IMR-90 (cell line): ENCODE results near the gene TMED6.

Experiments used
- BHLHE40 ChIP-seq: fragments of 150-350 bp; IDR thresholded peaks from 2 replicates; pipeline ENCODE4 v1.6.1; 2016; ENCODE audit warnings: mild to moderate bottlenecking, low read depth, low read length
- CEBPB ChIP-seq: IDR thresholded peaks from 2 replicates; pipeline ENCODE4 v1.6.1; 2012; ENCODE audit warnings: low read depth, low read length, improper control_type of control experiment
- CHD1 ChIP-seq: IDR thresholded peaks from 2 replicates; pipeline ENCODE4 v1.6.1; 2012; ENCODE audit warnings: low read depth, low read length, improper control_type of control experiment
- FOS ChIP-seq: fragments of 150-350 bp; IDR thresholded peaks from 2 replicates; pipeline ENCODE4 v1.6.1; 2016; ENCODE audit warnings: low read depth, low read length
- MAFK ChIP-seq: IDR thresholded peaks from 2 replicates; pipeline ENCODE4 v1.6.1; 2012; ENCODE audit warnings: low read depth, low read length, improper control_type of control experiment
- MAZ ChIP-seq: IDR thresholded peaks from 2 replicates; pipeline ENCODE4 v1.6.1; 2012; ENCODE audit warnings: low read depth, mild to moderate bottlenecking, low read length, improper control_type of control experiment, moderate library complexity, borderline replicate concordance
- MXI1 ChIP-seq: IDR thresholded peaks from 2 replicates; pipeline ENCODE4 v1.6.1; 2012; ENCODE audit warnings: low read depth, mild to moderate bottlenecking, low read length, moderate library complexity, borderline replicate concordance
- POLR2A ChIP-seq: IDR thresholded peaks from 2 replicates; pipeline ENCODE4 v1.6.1; 2012; ENCODE audit warnings: mild to moderate bottlenecking, low read depth, low read length
- RAD21 ChIP-seq: IDR thresholded peaks from 2 replicates; pipeline ENCODE4 v1.6.1; 2012; ENCODE audit warnings: low read length, improper control_type of control experiment
- RCOR1 ChIP-seq: IDR thresholded peaks from 2 replicates; pipeline ENCODE4 v1.6.1; 2012; ENCODE audit warnings: mild to moderate bottlenecking, low read length, improper control_type of control experiment; ENCODE audit not compliant: insufficient replicate concordance
- RFX5 ChIP-seq: IDR thresholded peaks from 2 replicates; pipeline ENCODE4 v1.8.0; 2012; ENCODE audit warnings: low read depth, mild to moderate bottlenecking, low read length, moderate library complexity
- SMC3 ChIP-seq: fragments of 150-350 bp; IDR thresholded peaks from 2 replicates; pipeline ENCODE4 v1.6.1; 2016; ENCODE audit warnings: low read depth, mild to moderate bottlenecking, antibody characterized with exemption, low read length, moderate library complexity
- TF ChIP-seq, protein P1 (sequence below): conservative IDR thresholded peaks from 2 replicates; pipeline ENCODE4 v1.5.1; 2012; ENCODE audit warnings: mild to moderate bottlenecking, low read depth, low read length, improper control_type of control experiment
- TF ChIP-seq, protein P2 (sequence below): fragments of 150-350 bp; IDR thresholded peaks from 2 replicates; pipeline ENCODE4 v1.6.1; 2017; ENCODE audit warnings: mild to moderate bottlenecking, antibody characterized with exemption, low read length, low read depth

DNA sequence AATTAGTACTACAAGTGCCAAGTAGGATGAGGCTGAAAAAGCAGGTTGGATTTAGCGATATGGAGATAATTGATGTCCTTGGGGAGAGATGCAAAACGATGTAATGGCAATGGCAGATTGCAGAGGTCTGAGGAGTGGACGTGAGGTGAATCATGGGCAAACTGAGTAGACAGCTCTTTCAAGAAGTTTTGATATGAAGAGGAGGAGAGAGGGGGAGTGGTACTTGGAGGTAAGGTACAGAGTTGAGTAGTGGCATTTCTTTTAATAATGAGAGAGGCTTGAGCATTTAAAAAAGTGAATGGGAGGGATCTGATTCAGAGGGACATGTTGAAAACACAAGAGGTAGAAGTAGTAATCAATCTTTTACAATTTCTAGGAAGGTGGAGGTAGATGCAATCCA is 58.2 kb downstream of the TMED6 start:
- no peak for TF ChIP-seq RAD21
- TF ChIP-seq SMC3, result no peak
- TF ChIP-seq FOS, result no peak
- TF ChIP-seq, protein P1, sequence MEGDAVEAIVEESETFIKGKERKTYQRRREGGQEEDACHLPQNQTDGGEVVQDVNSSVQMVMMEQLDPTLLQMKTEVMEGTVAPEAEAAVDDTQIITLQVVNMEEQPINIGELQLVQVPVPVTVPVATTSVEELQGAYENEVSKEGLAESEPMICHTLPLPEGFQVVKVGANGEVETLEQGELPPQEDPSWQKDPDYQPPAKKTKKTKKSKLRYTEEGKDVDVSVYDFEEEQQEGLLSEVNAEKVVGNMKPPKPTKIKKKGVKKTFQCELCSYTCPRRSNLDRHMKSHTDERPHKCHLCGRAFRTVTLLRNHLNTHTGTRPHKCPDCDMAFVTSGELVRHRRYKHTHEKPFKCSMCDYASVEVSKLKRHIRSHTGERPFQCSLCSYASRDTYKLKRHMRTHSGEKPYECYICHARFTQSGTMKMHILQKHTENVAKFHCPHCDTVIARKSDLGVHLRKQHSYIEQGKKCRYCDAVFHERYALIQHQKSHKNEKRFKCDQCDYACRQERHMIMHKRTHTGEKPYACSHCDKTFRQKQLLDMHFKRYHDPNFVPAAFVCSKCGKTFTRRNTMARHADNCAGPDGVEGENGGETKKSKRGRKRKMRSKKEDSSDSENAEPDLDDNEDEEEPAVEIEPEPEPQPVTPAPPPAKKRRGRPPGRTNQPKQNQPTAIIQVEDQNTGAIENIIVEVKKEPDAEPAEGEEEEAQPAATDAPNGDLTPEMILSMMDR, result no peak
- no peak for TF ChIP-seq POLR2A
- no peak for TF ChIP-seq RFX5
- no peak for TF ChIP-seq BHLHE40
- TF ChIP-seq RCOR1, result no peak
- no peak for TF ChIP-seq CEBPB
- TF ChIP-seq MAZ, result no peak
- TF ChIP-seq, protein P2, sequence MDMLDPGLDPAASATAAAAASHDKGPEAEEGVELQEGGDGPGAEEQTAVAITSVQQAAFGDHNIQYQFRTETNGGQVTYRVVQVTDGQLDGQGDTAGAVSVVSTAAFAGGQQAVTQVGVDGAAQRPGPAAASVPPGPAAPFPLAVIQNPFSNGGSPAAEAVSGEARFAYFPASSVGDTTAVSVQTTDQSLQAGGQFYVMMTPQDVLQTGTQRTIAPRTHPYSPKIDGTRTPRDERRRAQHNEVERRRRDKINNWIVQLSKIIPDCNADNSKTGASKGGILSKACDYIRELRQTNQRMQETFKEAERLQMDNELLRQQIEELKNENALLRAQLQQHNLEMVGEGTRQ, result no peak
- no peak for TF ChIP-seq MXI1
- no peak for TF ChIP-seq CHD1
- no peak for TF ChIP-seq MAFK
